Stimulated activated CD8-positive, alpha-beta memory T cell treated with anti-CD3 and anti-CD28 coated beads, Interleukin-7, amount 100 ng/mL, for 24 hours (primary cell): Measurements from ENCODE around the gene HNRNPDL.
"Not testable (repeated sequence)": the region's sequence is repeated elsewhere in the genome, so short reads cannot be mapped to it uniquely, and the experiment has no call there.

ENCODE experiments used
- DNase-seq: peaks from one replicate; pipeline ENCODE4 v3.0.0-alpha.2; 2020; ENCODE audit warnings: low read depth

Gene HNRNPDL

DNA sequence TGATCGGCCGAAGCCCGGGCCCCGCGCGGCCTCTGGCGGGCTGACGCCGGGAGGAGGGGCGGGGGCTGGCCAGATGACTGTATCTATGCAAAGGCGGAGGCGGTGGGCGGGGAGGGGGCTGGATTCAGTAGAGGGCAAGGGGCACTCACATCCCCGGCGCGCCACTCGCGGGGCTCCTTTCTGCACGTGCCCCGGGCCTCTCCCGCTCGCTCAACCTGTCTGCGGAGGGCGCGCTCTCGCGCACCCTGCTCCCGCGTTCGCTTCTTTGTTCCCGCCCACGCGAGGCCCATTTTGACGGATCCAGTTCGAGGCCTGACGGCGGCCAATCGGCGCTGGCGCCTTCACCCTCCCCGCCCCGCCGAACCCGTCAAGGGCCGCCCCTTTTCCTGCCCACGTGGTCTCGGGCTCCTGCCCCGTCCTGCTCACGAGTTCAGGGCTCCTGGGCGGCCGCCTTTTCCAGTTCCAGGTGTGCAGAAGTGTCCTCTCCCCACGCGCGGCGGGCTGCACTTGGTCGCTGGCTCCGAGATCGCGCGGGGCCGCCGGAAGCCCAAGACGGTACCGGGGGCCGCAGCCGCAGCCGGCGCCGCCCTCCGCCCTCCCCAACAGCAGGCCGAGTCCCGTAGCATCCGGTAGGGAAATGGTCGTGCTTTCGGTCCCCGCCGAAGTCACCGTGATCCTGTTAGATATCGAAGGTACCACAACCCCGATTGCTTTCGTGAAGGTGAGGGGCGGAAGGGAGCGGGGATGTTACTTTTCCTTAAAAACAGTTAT lies at the start of gene HNRNPDL, which contains the start of gene ENOPH1:
Gene HNRNPDL, minus strand, starts transcription at position 270 of the 771 bp plus-strand sequence. CDS start 772 bp downstream, outside the sequence.
Gene ENOPH1, plus strand, starts transcription at position 398 of the 771 bp plus-strand sequence. Its CDS starts 240 bp downstream, at position 638.
- peak; percentile 98 for DNase-seq

DNA sequence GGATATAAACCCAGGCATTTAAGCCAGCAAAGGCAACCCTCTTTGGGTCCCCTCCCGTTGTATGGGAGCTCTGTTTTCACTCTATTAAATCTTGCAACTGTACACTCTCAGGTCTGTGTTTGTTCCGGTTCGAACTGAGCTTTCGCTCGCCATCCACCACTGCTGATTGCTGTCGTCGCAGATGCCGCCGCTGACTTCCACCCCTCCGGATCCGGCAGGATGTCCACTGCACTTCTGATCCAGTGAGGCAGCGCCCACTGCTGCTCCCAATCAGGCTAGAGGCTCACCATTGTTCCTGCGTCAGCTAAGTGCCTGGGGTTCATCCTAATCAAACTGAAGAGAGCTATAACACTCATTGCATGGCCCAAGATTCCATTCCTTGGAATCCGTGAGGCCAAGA lies 49.3 kb upstream of the HNRNPDL start:
- no peak for DNase-seq

- DNase-seq: not testable (repeated sequence)
Measured at GRCh38 chr4:82477469-82477868, 47.2 kb upstream of the HNRNPDL start.

GRCh38 chr4:82475931-82476330 lies 45.7 kb upstream of the HNRNPDL start:
- not testable (repeated sequence) for DNase-seq

GRCh38 chr4:82473621-82474164 lies 43.4 kb upstream of the HNRNPDL start:
- DNase-seq: no peak

- not testable (repeated sequence) for DNase-seq
Measured at GRCh38 chr4:82473080-82473479, 42.8 kb upstream of the HNRNPDL start.

- no peak for DNase-seq
Measured at GRCh38 chr4:82469791-82470345, 39.6 kb upstream of the HNRNPDL start.

GRCh38 chr4:82467471-82467870 lies 37.2 kb upstream of the HNRNPDL start:
- no peak for DNase-seq

- no peak for DNase-seq
Measured at GRCh38 chr4:82463221-82463620, 33.0 kb upstream of the HNRNPDL start.

GRCh38 chr4:82462415-82462831 lies 32.2 kb upstream of the HNRNPDL start:
- DNase-seq: peak; percentile 70

GRCh38 chr4:82461710-82462109 lies 31.4 kb upstream of the HNRNPDL start:
- DNase-seq: no peak

DNA sequence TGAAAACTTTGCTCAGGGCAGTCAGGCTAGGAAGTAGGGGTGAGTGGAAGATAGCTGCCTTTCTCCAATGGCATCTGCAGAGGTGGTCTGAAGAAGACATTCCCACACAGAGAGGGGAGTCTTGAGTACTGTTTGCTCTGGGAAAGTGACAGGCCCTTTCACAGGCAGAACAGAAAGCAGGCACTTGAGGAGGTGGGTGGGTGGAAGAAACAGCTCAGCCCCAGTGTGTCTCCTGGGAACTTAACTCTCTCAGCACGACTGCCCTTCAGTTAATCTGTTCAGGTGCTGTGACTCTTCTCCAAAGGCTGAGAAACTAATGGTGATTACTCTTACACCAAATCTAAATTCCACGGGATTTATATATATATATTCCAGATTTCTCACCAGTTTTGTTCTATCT lies 28.5 kb upstream of the HNRNPDL start:
- no peak for DNase-seq

GRCh38 chr4:82457266-82457665 lies 27.0 kb upstream of the HNRNPDL start:
- DNase-seq: no peak

DNA sequence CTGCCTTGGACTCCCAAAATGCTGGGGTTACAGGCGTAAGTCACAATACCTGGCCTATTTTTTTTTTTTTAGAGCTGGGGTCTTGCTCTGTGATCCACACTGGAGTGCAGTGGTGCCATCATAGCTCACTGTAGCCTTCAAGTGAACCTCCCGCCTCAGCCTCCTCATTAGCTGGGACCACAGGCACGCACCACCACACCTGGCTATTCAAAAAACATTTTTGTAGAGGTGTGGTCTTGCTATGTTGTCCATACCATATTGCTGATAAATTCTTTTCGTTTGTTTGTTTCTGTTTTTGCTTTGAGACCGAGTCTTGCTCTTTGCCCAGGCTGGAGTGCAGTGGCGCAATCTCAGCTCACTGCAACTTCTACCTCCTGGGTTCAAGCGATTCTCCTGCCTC lies 21.8 kb upstream of the HNRNPDL start:
- no peak for DNase-seq

GRCh38 chr4:82450966-82451755 lies 20.9 kb upstream of the HNRNPDL start:
- DNase-seq: no peak

DNA sequence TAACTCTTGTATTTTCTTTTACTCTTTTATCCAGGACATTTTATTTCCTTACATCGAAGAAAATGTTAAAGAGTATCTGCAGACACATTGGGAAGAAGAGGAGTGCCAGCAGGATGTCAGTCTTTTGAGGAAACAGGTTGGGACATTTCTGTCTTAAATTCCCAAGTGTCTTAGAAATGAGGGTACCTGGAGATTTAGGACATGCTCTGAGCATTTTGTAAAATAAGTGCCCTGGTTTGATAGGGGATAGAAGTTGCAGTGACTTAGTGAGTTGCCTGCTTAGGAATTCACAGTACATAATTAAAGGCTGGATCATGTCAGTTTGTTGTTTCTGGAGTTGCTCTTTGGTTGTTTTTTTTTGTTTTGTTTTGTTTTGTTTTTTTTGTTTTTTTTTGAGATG lies 17.6 kb upstream of the HNRNPDL start:
- DNase-seq: no peak

DNA sequence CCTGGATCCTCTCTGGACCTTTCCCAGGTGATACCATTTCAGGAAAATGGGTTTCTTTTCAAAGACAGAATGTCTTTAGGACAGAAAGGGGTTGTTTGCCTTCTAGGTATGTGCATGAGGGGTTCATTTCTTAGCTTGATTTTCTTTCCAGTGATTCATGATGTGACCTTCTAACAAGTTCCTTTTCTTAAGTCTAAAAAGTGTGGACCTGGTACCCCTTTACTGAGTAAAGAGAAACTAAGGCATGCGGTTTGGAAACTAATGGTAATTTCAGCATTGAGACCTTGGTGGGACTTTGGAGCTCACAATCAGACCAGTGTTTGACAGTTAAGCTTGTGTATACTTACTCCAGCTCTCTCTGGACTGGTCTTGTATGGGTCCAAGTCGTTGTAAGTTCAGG lies 8.8 kb upstream of the HNRNPDL start:
- no peak for DNase-seq

- DNase-seq: no peak
Measured at GRCh38 chr4:82437285-82438005, 7.2 kb upstream of the HNRNPDL start.

GRCh38 chr4:82436780-82437179 lies 6.5 kb upstream of the HNRNPDL start:
- no peak for DNase-seq

GRCh38 chr4:82436130-82436529 lies 5.9 kb upstream of the HNRNPDL start:
- no peak for DNase-seq

GRCh38 chr4:82434949-82435348 lies 4.7 kb upstream of the HNRNPDL start:
- DNase-seq: no peak

- DNase-seq: no peak
Measured at GRCh38 chr4:82433791-82434190, 3.5 kb upstream of the HNRNPDL start.
